Stomach (tissue), 9 donors: Measurements from ENCODE around the gene SYT12. TPM values are rescaled to one million over a fixed set of nuclear protein-coding genes. Genes with fewer than 3 reads are reported as not detected.

Source experiments
- DNase-seq, 2 donors: peaks; one replicate each; pipeline versions ENCODE4 v3.0.0 to v3.0.0-alpha.2; 2013 to 2019
- H3K27ac ChIP-seq, 5 donors: fragments of 200-600 bp in 4 of 5; sonication (generic) in 4 of 5; one replicate each; pipeline ENCODE4 v1.5.1; 2013 to 2019; ENCODE audit warnings: mild to moderate bottlenecking in 1 of 5, moderate library complexity in 1 of 5
- H3K27me3 ChIP-seq, 3 donors: fragments of 200-600 bp; sonication (generic); one replicate each; pipeline ENCODE4 v1.5.1; 2017 to 2019; ENCODE audit warnings: mixed run types in 1 of 3
- H3K36me3 ChIP-seq, 4 donors: fragments of 200-600 bp; sonication (generic); 1 replicate in 3 of 4; 2 replicates in 1 of 4; pipeline ENCODE4 v1.5.1; 2016 to 2019
- H3K4me1 ChIP-seq, 4 donors: fragments of 200-600 bp; sonication (generic); one replicate each; pipeline ENCODE4 v1.5.1; 2016 to 2019
- H3K4me3 ChIP-seq, 4 donors: fragments of 200-600 bp; sonication (generic) in 3 of 4; one replicate each; pipeline ENCODE4 v1.5.1; 2016 to 2019; ENCODE audit warnings: mild to moderate bottlenecking in 1 of 4
- H3K9me3 ChIP-seq, 4 donors: fragments of 200-600 bp; sonication (generic); one replicate each; pipeline ENCODE4 v1.5.1; 2016 to 2019
- CTCF ChIP-seq, 7 experiments: fragments of 450-650 bp in 4 of 7; fragments of 200-600 bp in 3 of 7; sonication (generic) in 3 of 7; IDR thresholded peaks; one replicate each; pipeline ENCODE4 v1.5.1; 2016 to 2019; ENCODE audit warnings: antibody characterized with exemption in 7 of 7, control low read depth in 2 of 7, mild to moderate bottlenecking in 1 of 7
- EP300 ChIP-seq: sonication (generic); formaldehyde crosslinking; IDR thresholded peaks from one replicate; pipeline ENCODE4 v1.6.1; 2017; ENCODE audit warnings: antibody characterized with exemption
- POLR2A ChIP-seq, 4 donors: fragments of 450-650 bp; IDR thresholded peaks; one replicate each; pipeline ENCODE4 v1.6.1; 2016; ENCODE audit warnings: antibody characterized with exemption in 4 of 4, control low read depth in 2 of 4, mild to moderate bottlenecking in 1 of 4, moderate library complexity in 1 of 4
- POLR2AphosphoS5 ChIP-seq, 3 donors: sonication (generic); formaldehyde crosslinking; IDR thresholded peaks; one replicate each; pipeline ENCODE4 v1.6.1; 2016; ENCODE audit warnings: antibody characterized with exemption in 3 of 3
- WGBS, 5 donors: extraction: QIAGEN DNeasy Blood & Tissue Kit in 3 of 5; methylation state at CpG; one replicate each; pipeline versions ENCODE4 v1.1.5 to v1.1.7; 2013 to 2018; 5-methylcytosine and 5-hydroxymethylcytosine counted together
- intact Hi-C: fragments of 100-400 bp; cut with DNase I; formaldehyde crosslinking; loops from one replicate; pipeline ENCODE4 v1.15.1; 2023; ENCODE audit warnings: low total_unique reads
- polyA plus RNA-seq, 3 donors: library from polyadenylated mRNA; stranded (reverse); fragments of 200-250 nt; gene quantifications; one replicate each; pipeline ENCODE4 v1.2.3, GENCODE V29; 2013
- total RNA-seq, 5 donors: library from RNA; depleted of rRNA; stranded (reverse); fragments of >200 nt; gene quantifications; one replicate each; pipeline versions ENCODE4 v1.1.0 to v1.2.3, GENCODE V29; 2014 to 2016
- donor health status: healthy with polysubstance abuse.
- donor health status: Bipolar disorder and iron deficiency.
- donor health status: healthy.

SYT12 gene
- total and polyA plus RNA-seq, 8 donors: 0.31 to 1.1 (median 0.45) TPM; not detected in 5

GRCh38 chr11:67031791-67032561 is 9.0 kb downstream of the SYT12 start:
- Histone ChIP-seq H3K4me1 (peaks cover 0 to 11% (median 2%) of the 10 kb centered on the region in 4 donors), H3K27ac (no peak overlapping the region), H3K27me3 (peaks cover 0 to 17% (median 0%) of the 10 kb centered on the region in 3 donors), H3K36me3 (no peaks in the 10 kb centered on the region), H3K9me3 (no peaks in the 10 kb centered on the region), H3K4me3 (no peak overlapping the region)
- WGBS, 5 donors: 71 to 82% (median 73%) methylated on average over 23 of the region's 23 CpGs
- intact Hi-C loops: no loop called here
- peak in 1 of 2 donors; percentile 71 for DNase-seq
- TF ChIP-seq POLR2AphosphoS5 (IDR thresholded peaks at IDR 0.05) (no peak), EP300 (no peak), POLR2A (IDR thresholded peaks at IDR 0.05) (no peak), CTCF (IDR thresholded peaks at IDR 0.05) (no peak)

- TF ChIP-seq EP300 (no peak), POLR2A (IDR thresholded peaks at IDR 0.05) (no peak)
- 65 to 84% (median 73%) methylated on average over 10 to 12 of the region's 12 CpGs for WGBS, 5 donors
- H3K9me3 ChIP-seq: no peaks in the 10 kb centered on the region
- H3K36me3 ChIP-seq: no peaks in the 10 kb centered on the region
- DNase-seq: peak in 1 of 2 donors; percentile 41
- H3K27me3 ChIP-seq: peaks cover 0 to 17% (median 0%) of the 10 kb centered on the region in 3 donors
- no peak overlapping the region for H3K4me3 ChIP-seq
- intact Hi-C loops: no loop called here
- peaks cover 0 to 11% (median 0%) of the 10 kb centered on the region in 4 donors for H3K4me1 ChIP-seq
- H3K27ac ChIP-seq: no peak overlapping the region
Observed at GRCh38 chr11:67032830-67033551, 10.1 kb downstream of the SYT12 start.

GRCh38 chr11:67033661-67034166 is 10.8 kb downstream of the SYT12 start:
- Histone ChIP-seq H3K9me3 (no peaks in the 10 kb centered on the region), H3K27ac (no peak overlapping the region), H3K36me3 (no peaks in the 10 kb centered on the region), H3K27me3 (peaks cover 0 to 17% (median 0%) of the 10 kb centered on the region in 3 donors), H3K4me3 (no peak overlapping the region), H3K4me1 (peaks cover 0 to 11% (median 0%) of the 10 kb centered on the region in 4 donors)
- TF ChIP-seq CTCF (IDR thresholded peaks at IDR 0.05) (no peak), POLR2A (IDR thresholded peaks at IDR 0.05) (no peak), EP300 (no peak), POLR2AphosphoS5 (IDR thresholded peaks at IDR 0.05) (no peak)
- no peak for DNase-seq
- intact Hi-C loops: no loop called here
- WGBS, 5 donors: 60 to 73% (median 66%) methylated on average over 8 of the region's 8 CpGs

GRCh38 chr11:67034350-67034749 is 11.4 kb downstream of the SYT12 start:
- Histone ChIP-seq H3K4me3 (no peak overlapping the region), H3K27ac (no peak overlapping the region), H3K36me3 (no peaks in the 10 kb centered on the region), H3K9me3 (no peaks in the 10 kb centered on the region), H3K4me1 (peaks cover 0 to 11% (median 0%) of the 10 kb centered on the region in 4 donors), H3K27me3 (peaks cover 0 to 21% (median 0%) of the 10 kb centered on the region in 3 donors)
- DNase-seq: no peak
- intact Hi-C loops: no loop called here
- TF ChIP-seq CTCF (IDR thresholded peaks at IDR 0.05): no peak
- TF ChIP-seq POLR2AphosphoS5 (IDR thresholded peaks at IDR 0.05): no peak
- no peak for TF ChIP-seq POLR2A (IDR thresholded peaks at IDR 0.05)
- TF ChIP-seq EP300: no peak
- 75 to 81% (median 79%) methylated on average over 5 to 6 of the region's 6 CpGs for WGBS, 5 donors
